Measurements from ENCODE around the gene SLC35F1. TPM values are rescaled to one million over a fixed set of nuclear protein-coding genes. Genes with fewer than 3 reads are reported as not detected.

Gene SLC35F1
- total and polyA plus RNA-seq, 9 of the 15 experiments (the other 6 are each of a cell fraction or from before 2014, with no cell fraction given), result 0.03 to 0.06 TPM; not detected in 7

- Histone ChIP-seq H3K4me2 (ENCODE audit: insufficient read depth, low read length) (no peak overlapping the region), H2AFZ (ENCODE audit: low read depth, low read length) (no peak overlapping the region), H3K9ac (ENCODE audit: insufficient read depth in 1 of 2, low read depth in 2 of 2, low read length in 2 of 2) (no peak overlapping the region), H3K79me2 (ENCODE audit: control insufficient read depth, insufficient read depth, low read length) (no peaks in the 10 kb centered on the region), H4K20me1 (replicated peaks; ENCODE audit: control insufficient read depth, insufficient read depth, low read length) (no peaks in the 10 kb centered on the region), H3K27ac (ENCODE audit: extremely low read depth, low read depth, low read length) (no peak overlapping the region), H3K36me3 (ENCODE audit: control insufficient read depth, insufficient read depth, low read length) (no peaks in the 10 kb centered on the region), H3K4me1 (replicated peaks in 1 of 2; ENCODE audit: control insufficient read depth in 2 of 2, insufficient read depth in 2 of 2, low read length in 2 of 2) (no peaks in the 10 kb centered on the region), H3K9me3 (replicated peaks; ENCODE audit: control insufficient read depth, insufficient read depth, low read depth, low read length) (no peaks in the 10 kb centered on the region), H3K9me1 (ENCODE audit: control insufficient read depth, insufficient read depth, low read length) (no peaks in the 10 kb centered on the region), H3K27me3 (ENCODE audit: control insufficient read depth in 2 of 2, insufficient read depth in 2 of 2, low read length in 2 of 2) (peaks cover 0 to 7% of the 10 kb centered on the region in 2 experiments; a peak in 1 of 5 replicates), H3K4me3 (no peak overlapping the region)
- ATAC-seq (no peak), DNase-seq (ENCODE audit: extremely low read depth in 1 of 4, low spot score in 3 of 4) (no peak), FAIRE-seq (no peak)
- TF ChIP-seq NUFIP1 (IDR thresholded peaks at IDR 0.05; ENCODE audit: partially characterized antibody) (no peak), HNRNPL (IDR thresholded peaks at IDR 0.05; ENCODE audit: low read depth, low read length) (no peak), FOXO4 (CRISPR knock-in tag; IDR thresholded peaks at IDR 0.05) (no peak), TRIM24 (IDR thresholded peaks at IDR 0.05) (no peak), NR2C2 (CRISPR knock-in tag; IDR thresholded peaks at IDR 0.05) (no peak), NR2C2 (tag; IDR thresholded peaks at IDR 0.05) (no peak), NCOA1 (IDR thresholded peaks at IDR 0.05; ENCODE audit: low read depth) (no peak)
- ChIA-PET CTCF (ENCODE audit: low intra/inter-chr PET ratio) (no interaction called here), POLR2A (no interaction called here)
- WGBS (ENCODE audit: insufficient coverage, low coverage, missing lambda C conversion rate), result 0% methylated on average over 2 of the region's 2 CpGs
- intact Hi-C loops (cut with micrococcal nuclease) (no loop called here), in situ Hi-C loops (cut with MboI) (no loop called here)
- BruUV-seq (replicated peaks), result no TSS peak
Observed at GRCh38 chr6:117917176-117917575, 10.1 kb downstream of the SLC35F1 start.
